Gastrocnemius medialis (tissue), 4 donors: ENCODE measurements around the gene GRHL3. TPM values are rescaled to one million over a fixed set of nuclear protein-coding genes. Genes with fewer than 3 reads are reported as not detected.
"Not testable (repeated sequence)": the region's sequence is repeated elsewhere in the genome, so short reads cannot be mapped to it uniquely, and the experiment has no call there.

Experiments used
- ATAC-seq, 2 donors: fragments of 150-250 bp; one replicate each; pipeline ENCODE4 v1.9.1; 2016
- DNase-seq, 2 donors: peaks; one replicate each; pipeline ENCODE4 v3.0.0-alpha.2; 2019
- H3K27ac ChIP-seq, 4 donors: fragments of 200-600 bp; sonication (generic); 1 replicate in 1 of 4; 2 replicates in 3 of 4; pipeline ENCODE4 v1.5.1; 2016 to 2018; ENCODE audit warnings: mild to moderate bottlenecking in 2 of 4, moderate library complexity in 1 of 4
- H3K27me3 ChIP-seq, 3 donors: fragments of 200-600 bp; sonication (generic) in 2 of 3; 1 replicate in 1 of 3; 2 replicates in 2 of 3; pipeline versions ENCODE4 v1.5.1 to v1.6.0; 2016 to 2019; ENCODE audit warnings: mild to moderate bottlenecking in 1 of 3, moderate library complexity in 1 of 3
- H3K36me3 ChIP-seq, 2 donors: fragments of 200-600 bp; sonication (generic) in 1 of 2; one replicate each; pipeline ENCODE4 v1.5.1; 2017 to 2018
- H3K4me1 ChIP-seq, 2 donors: fragments of 200-600 bp; sonication (generic) in 1 of 2; one replicate each; pipeline ENCODE4 v1.5.1; 2016 to 2017; ENCODE audit warnings: mild to moderate bottlenecking in 2 of 2
- H3K4me3 ChIP-seq, 4 donors: fragments of 200-600 bp; sonication (generic) in 3 of 4; 1 replicate in 1 of 4; 2 replicates in 3 of 4; pipeline ENCODE4 v1.5.1; 2016 to 2019; ENCODE audit warnings: mild to moderate bottlenecking in 2 of 4
- H3K9me3 ChIP-seq, 3 donors: fragments of 200-600 bp; sonication (generic) in 2 of 3; 1 replicate in 1 of 3; 2 replicates in 2 of 3; pipeline ENCODE4 v1.5.1; 2016 to 2019
- CTCF ChIP-seq, 5 experiments: fragments of 450-650 bp in 3 of 5; fragments of 200-600 bp in 2 of 5; sonication (generic) in 2 of 5; IDR thresholded peaks in 4 of 5; conservative IDR thresholded peaks in 1 of 5; 1 replicate in 4 of 5; 2 replicates in 1 of 5; pipeline ENCODE4 v1.5.1; 2016 to 2019; ENCODE audit warnings: antibody characterized with exemption in 5 of 5, mild to moderate bottlenecking in 3 of 5, moderate library complexity in 3 of 5
- POLR2A ChIP-seq, 2 donors: fragments of 450-650 bp; IDR thresholded peaks; one replicate each; pipeline ENCODE4 v1.6.1; 2017; ENCODE audit warnings: antibody characterized with exemption in 2 of 2, mild to moderate bottlenecking in 2 of 2, moderate library complexity in 2 of 2
- in situ Hi-C, 4 donors: fragments of 200-750 bp; cut with MboI; loops; one replicate each; pipeline versions ENCODE4 v1.15.0 to v1.8.0; 2017; ENCODE audit warnings: low sequenced_read_pairs in 4 of 4
- intact Hi-C: fragments of 100-400 bp; cut with DNase I; formaldehyde crosslinking; loops from one replicate; pipeline ENCODE4 v1.15.1; 2023; ENCODE audit warnings: low total_unique reads
- total RNA-seq, 4 donors: library from RNA; depleted of rRNA; stranded (reverse); fragments of >200 nt; gene quantifications; one replicate each; pipeline versions ENCODE4 v1.1.0 to v1.2.3, GENCODE V29; 2016

GRHL3 gene
- total RNA-seq, 4 donors from 2014 or later = not detected

- H3K4me1 ChIP-seq = peaks cover 0 to 10% of the 10 kb centered on the region in 2 donors
- H3K27me3 ChIP-seq = no peaks in the 10 kb centered on the region
- H3K9me3 ChIP-seq = no peaks in the 10 kb centered on the region
- H3K4me3 ChIP-seq = no peak overlapping the region
- TF ChIP-seq POLR2A (IDR thresholded peaks at IDR 0.05) = no peak
- no peak for TF ChIP-seq CTCF (IDR thresholded peaks at IDR 0.05 in 4 of 5, conservative IDR thresholded peaks at IDR 0.05 in 1 of 5)
- ATAC-seq = no peak
- H3K27ac ChIP-seq = no peak overlapping the region
- DNase-seq = no peak
- intact Hi-C loops = no loop called here
- in situ Hi-C loops = no loop called here
- H3K36me3 ChIP-seq = no peaks in the 10 kb centered on the region
Measured at GRCh38 chr1:24286246-24287010, 32.7 kb upstream of the GRHL3 start.

GRCh38 chr1:24287779-24288178, 31.4 kb upstream of the GRHL3 start:
- H3K27ac ChIP-seq, H3K36me3 ChIP-seq, H3K9me3 ChIP-seq, DNase-seq, in situ Hi-C loops, H3K4me3 ChIP-seq, H3K27me3 ChIP-seq, H3K4me1 ChIP-seq, intact Hi-C loops, ATAC-seq: not testable (repeated sequence)

- Histone ChIP-seq H3K9me3 (no peaks in the 10 kb centered on the region), H3K4me1 (peaks cover 0 to 5% of the 10 kb centered on the region in 2 donors), H3K36me3 (no peaks in the 10 kb centered on the region), H3K27ac (no peak overlapping the region), H3K4me3 (no peak overlapping the region), H3K27me3 (no peaks in the 10 kb centered on the region)
- TF ChIP-seq POLR2A (IDR thresholded peaks at IDR 0.05) (no peak), CTCF (IDR thresholded peaks at IDR 0.05 in 4 of 5, conservative IDR thresholded peaks at IDR 0.05 in 1 of 5) (no peak)
- intact Hi-C loops = no loop called here
- DNase-seq = no peak
- in situ Hi-C loops = no loop called here
- no peak for ATAC-seq
Measured at GRCh38 chr1:24288479-24288878, 30.7 kb upstream of the GRHL3 start.

- no peak for TF ChIP-seq CTCF (IDR thresholded peaks at IDR 0.05 in 4 of 5, conservative IDR thresholded peaks at IDR 0.05 in 1 of 5)
- TF ChIP-seq POLR2A (IDR thresholded peaks at IDR 0.05) = no peak
- Histone ChIP-seq H3K27me3 (no peaks in the 10 kb centered on the region), H3K36me3 (no peaks in the 10 kb centered on the region), H3K4me1 (peaks cover 0 to 5% of the 10 kb centered on the region in 2 donors), H3K4me3 (no peak overlapping the region), H3K27ac (peak overlapping the region in 2 of 4 donors; percentile 40 to 57), H3K9me3 (no peaks in the 10 kb centered on the region)
- peak; percentile 69 to 77 for ATAC-seq
- peak; percentile 60 to 84 for DNase-seq
- in situ Hi-C loops (no loop called here), intact Hi-C loops (no loop called here)
Measured at GRCh38 chr1:24289937-24290595, 29.1 kb upstream of the GRHL3 start.

- Histone ChIP-seq H3K27ac (no peak overlapping the region), H3K4me3 (no peak overlapping the region), H3K36me3 (no peaks in the 10 kb centered on the region), H3K27me3 (no peaks in the 10 kb centered on the region), H3K9me3 (no peaks in the 10 kb centered on the region), H3K4me1 (peaks cover 0 to 5% of the 10 kb centered on the region in 2 donors)
- TF ChIP-seq CTCF (IDR thresholded peaks at IDR 0.05 in 4 of 5, conservative IDR thresholded peaks at IDR 0.05 in 1 of 5) (no peak), POLR2A (IDR thresholded peaks at IDR 0.05) (no peak)
- in situ Hi-C loops (no loop called here), intact Hi-C loops (no loop called here)
- no peak for ATAC-seq
- no peak for DNase-seq
Measured at GRCh38 chr1:24290933-24291487, 28.1 kb upstream of the GRHL3 start.
